HG03521 (cell line): ENCODE measurements around the gene CIRBP.
"Not testable (repeated sequence)": the region's sequence is repeated elsewhere in the genome, so short reads cannot be mapped to it uniquely, and the experiment has no call there.

Source experiments
- ATAC-seq: cut with Tn5 transposase; IDR thresholded peaks from one replicate; pipeline ENCODE4 v1.9.1; 2021; ENCODE audit warnings: mild to moderate bottlenecking, moderate library complexity; ENCODE audit not compliant: unreplicated experiment

Gene CIRBP

DNA sequence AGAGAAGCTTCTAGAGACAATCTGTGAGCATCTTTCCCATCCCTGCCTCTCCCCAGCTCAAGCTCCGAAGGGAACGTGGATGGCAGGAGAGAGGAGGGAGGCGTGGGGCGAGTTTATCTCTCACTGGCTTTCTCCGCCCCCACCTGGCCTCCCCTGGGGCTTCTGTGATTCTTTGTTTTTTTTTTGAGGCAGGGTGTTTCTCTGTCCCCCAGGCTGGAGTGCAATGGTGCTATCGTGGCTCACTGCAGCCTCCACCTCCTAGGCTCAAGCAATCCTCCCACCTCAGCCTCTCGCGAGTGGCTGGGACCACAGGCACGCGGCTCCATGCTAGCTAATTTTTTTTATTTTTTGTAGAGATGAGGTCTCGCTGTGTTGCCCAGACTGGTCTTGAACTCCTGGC lies 39.6 kb downstream of the CIRBP start:
- ATAC-seq = no peak

DNA sequence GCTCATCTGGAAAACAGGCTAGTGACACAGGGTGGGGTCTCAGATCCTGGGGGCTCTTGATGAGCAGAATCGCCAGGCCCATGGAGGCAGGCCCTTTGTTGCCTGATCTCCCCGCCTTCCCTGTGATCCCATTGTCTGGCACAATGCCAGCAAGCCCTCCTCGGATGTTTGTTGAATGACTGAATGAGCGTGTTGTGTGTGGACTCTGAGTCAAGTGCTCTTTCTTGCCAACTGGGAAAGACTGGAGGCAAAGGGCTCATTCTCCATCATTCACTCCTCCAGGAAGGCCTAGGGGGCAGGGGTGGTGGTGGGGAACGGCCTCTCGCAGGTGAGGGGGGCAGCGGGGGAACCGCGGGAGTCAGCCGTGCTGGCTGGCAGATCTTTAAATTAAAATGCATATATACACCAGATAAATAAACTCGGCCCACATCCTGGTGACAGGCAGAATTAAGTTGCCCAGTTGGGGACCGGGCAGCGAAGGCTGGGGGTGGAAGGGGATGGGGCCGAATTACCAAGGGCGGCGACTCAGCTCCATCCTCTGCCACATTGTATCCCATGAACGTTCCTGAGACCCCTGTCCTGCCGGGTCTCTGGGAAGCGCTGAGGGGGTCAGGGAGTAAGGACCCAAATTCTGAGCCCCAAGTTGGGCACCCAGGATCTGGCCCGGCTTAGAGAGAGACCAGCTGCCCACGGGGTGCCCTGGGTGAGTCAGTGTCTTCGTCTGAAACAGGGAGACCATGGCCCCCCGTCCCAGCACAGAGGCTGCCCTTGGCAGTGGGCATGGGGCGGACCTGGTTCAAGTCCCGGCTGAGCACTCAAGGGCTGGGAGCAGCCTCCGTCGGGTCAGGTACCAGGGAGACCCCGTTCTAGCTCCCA lies 41.1 kb downstream of the CIRBP start:
- no peak for ATAC-seq

DNA sequence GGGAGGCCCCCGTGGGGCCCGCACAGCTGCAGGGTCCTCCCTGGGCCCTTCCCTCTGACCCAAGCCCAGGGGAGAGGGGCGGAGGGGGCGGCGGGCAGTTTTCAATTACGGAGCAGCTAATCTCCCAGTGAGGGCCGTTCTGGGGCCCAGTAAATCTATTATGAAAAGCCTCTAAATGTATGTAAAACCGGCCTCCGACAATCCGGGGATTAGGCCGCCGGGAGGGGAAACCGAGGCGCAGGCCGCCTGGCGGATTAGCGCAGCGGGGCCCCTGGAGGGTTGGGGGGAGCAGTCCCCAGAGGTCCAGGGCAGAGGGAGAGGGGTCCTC lies 41.7 kb downstream of the CIRBP start:
- ATAC-seq = no peak

DNA sequence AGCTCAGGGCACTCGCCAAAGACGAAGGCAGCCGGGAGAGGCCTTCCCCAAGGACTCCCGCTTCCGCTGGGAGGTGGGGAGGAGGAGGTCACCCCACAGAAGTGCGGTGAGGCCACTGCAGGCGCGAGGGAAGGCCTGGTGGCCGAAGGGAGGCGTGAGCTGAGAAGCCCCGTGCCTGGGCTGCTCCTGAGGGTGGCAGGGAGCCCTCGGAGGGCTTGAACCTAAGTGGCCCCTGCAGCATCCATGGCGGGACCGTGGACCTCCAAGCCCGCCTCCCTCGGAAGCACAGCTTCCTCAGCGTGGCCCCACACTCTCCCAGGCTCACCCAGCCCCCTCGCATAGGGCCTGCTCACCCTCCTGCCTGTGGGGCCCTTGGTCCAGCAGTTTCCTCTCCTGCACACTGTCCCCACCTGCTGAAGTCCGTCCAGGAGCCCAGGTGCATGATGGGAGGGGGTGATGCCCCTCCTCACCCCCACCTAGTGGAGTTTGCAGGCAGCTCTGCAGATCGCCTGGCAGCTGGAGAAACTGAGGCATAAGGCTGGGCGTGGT lies 42.5 kb downstream of the CIRBP start:
- ATAC-seq = no peak

DNA sequence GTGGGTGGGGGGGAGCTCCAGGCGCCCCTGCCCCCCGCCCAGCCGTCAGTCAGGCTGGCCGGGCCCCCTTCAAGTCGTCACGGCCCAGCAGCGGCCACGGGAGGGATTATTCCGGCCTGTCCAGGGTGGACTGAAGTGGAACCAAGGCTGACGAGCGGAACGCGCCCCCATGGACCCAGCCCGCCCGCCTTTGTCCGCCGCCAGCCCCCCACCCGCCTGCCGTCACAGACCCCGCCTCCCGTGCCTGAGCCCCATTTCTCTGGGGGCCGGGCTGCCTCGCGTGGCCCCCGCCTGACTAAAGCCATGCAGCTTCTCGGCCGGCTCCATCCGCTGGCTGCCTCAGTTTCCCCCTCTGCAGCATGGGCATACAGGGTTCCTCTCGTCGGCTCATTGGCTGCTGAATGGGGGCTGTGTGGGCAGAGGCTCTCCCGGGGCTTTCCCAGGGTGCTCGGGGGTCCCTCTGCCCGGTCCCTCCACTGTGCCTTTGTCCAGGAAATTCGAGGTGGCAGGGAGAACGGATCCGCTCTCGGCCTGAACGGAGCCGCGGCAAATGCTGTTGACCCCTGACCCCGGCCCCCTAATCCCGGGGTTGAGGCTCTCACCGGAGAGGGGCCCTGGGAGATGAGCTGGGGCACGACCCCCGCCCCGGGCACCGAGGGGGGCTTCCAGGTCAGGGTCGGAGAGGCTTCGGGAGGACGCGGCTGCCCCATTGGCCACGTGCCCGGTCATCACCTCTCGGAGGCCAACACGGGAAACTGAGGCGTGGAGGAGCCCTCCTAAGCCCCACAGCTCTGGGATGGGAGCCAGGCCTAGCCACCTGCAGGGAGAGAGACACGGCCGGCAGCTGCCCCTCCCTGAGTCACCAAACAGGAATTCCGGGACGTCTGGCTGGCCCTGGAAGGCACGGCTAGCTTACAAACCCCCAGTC lies 43.9 kb downstream of the CIRBP start:
- ATAC-seq = no peak

DNA sequence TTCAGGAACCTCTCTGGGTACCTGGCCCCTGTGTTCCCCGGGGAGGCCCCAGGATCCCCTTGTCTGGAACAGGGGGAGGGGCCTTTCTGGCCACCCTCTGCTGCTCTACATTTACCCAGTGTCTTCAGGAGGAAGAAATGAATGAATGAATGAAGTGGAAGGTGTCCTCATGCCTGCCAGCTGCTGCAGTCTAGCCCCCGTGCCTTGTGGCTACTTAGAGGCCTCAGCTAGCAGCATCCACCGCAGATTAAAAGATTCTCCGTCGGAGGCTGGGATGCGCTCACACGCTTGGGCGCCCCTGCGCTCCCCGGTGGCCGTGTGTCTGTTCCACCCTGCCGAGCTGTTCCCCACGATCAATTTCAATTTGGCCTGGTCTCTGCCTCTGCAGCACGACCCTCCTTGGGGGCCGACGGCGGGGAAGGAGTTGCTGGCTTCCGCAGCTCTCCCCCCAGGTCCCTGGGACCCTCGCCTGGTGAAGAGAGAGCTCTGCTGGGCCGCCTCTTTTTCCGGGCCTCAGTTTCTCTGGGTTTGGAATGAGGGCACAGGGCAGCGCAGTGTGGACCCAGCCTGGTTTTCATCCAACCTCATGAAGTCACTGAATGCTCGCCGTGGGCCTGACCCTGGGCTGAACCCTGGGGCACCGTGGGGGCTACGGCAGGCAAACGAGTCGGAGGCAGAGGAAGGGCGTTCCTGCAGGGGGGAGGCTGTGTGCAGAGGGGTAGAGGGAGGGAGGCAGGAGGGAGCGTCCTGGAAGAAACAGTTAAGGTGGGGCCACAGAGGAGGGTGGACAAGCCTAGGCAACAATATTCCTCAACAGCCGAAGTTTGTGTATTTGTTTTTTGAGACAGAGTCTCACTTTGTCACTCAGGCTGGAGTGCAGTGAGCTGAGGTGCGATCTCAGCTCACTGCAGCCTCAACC lies 44.8 kb downstream of the CIRBP start:
- no peak for ATAC-seq

DNA sequence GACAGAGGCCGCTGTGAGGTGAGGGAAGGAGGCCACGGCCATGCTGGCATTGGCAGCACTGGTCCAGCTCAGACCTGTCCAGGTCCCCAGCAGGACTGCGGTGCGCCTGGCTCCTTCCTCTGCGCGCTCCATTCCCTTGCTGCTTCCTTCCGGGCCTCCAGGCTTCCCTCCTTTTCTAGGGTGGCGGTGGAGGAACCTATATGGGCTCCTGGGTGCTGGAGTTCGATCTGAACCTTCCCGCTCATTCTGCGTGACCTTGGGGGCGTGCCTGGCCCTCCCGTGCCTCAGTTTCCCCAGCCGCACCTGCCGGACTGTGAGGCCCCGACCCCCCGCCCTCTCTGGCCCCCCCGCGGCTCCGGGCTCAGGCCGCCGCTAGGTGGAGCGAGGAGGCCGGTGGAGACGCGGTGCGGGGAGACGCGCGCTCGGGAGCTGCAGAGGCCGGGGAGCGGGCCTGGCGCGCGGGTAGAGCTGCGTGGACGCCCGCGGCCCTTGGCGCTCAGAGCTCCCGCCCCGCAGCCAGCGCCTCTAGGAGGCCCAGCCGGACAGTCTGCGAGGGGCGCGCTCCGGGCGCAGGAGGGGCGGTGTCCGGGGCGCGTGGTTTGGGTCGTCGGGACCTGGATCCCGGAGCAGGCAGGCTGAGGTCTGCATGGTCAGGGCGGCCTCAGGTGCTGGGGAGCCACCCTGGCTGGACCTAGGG lies 46.5 kb downstream of the CIRBP start:
- no peak for ATAC-seq

DNA sequence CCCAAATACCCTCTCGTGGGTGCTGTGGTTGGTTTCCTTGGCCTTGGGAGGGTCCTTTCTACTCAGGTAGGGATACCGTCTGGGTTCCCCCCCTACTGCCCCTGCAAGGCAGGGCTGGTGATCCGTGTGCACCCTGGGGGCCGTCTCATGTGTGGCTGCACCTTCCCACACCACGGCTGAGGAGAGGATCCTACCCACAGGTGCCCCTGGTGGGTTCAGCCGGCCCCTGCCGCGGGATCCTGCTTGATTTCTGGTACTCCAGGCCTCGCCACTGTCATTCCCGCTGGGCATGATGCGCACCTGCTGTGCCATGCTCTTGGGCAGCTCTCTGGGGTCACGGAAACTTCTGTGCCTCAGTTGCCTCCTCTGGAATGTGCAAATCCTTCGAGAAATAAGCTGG lies 47.3 kb downstream of the CIRBP start:
- ATAC-seq = no peak

DNA sequence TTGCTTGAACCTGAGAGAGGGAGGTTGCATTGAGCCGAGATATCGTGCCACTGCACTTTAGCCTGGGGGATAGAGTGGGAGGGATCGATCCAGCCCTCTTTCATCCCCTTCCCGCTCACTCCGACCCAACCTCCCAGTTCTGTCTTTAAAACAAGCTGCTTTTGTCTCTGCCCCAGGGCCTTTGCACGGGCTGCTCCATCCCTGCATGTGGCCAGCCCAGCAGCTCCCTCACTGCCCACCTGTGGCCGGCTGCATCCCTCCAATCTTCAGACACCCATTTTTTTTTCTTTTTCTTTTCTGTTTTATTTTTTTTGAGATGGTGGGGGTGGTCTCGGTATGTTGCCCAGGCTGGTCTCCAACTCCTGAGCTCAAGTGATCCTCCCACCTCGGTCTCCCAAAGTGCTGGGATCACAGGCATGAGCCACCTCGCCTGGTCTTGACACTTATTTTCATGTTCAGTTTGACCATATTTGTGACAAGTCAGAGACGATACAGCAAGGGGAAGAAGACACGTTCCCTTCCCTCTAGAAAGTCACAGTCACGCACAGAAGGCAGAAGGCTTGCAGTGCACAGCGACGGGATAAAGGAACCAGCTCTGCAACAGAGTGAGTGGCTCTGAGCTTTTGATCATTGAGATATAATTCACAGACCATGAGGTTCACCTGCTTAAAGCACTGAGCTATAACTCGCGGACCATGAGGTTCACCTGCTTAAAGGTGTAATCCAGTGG lies 48.3 kb downstream of the CIRBP start:
- no peak for ATAC-seq

DNA sequence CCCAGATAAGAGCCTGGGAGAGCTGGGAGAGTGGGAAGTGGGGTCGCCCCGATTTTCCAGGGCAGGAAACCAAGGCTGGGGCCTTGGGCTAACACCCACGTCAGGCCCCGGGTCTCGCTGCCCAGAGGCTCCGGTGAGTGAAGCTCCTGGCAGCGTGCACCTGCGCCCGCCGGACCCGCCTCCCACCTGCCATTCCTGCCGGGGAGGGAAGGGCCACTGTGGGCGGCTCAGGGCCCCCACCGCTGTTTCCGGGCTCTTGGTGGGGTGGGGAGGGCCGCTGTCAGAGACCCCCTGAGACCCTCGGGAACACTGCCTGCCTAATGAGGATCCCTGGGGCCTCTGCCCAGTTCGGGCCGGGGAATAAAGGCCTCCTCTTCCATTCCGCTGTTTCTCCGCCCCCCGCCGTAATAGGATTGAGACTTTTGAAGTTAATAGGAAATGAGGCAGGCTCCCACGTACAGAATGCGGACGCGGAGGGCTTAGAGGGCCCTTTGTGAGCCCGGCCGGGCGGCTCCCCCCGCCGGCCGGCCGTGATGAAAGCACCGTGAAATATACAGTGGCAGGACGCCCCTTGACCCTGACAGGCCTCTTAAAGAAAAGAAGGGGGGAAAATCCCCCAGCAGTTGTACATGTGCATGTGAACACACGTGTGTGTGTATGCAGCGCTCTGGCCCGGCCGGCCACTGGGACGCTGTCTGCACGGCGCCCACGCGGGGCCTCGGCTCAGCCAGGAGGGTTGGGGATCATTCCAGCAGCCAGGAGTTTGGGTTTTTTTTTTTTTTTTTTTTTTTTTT lies 49.7 kb downstream of the CIRBP start:
- ATAC-seq = no peak

DNA sequence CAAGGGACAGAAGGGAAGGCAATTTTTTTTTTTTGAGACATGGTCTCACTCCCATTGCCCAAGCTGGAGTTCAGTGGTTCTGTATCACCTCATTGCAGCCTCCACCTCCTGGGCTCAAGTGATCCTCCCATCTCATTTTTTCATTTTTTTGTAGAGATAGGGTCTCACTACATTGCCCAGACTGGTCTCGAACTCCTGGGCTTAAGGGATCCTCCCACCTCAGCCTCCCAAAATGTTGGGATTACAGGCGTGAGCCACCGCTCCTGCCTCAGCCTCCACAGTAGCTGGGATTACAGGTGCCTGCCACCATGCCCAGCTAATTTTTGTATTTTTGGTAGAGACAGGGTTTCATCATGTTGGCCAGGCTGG lies 51.1 kb downstream of the CIRBP start:
- not testable (repeated sequence) for ATAC-seq

DNA sequence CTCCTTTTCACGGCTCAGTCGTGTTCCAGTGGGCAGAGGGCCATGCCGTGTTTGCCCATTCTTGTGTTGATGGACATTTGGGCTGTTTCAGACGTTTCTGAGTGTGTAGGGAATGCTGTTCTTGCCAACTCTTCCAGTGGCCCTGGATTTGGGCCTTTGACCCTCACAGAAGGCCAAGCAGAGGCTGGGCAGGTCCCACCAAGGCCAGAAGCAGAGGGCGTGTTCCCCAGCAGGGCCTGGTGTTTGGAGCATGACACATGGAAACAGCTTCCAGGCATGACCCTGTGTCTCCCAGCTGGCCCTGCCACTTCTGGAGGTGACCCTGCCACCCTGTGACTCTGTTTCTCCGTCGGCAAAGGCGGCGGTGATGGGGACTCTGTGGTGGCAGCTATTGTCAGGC lies 52.4 kb downstream of the CIRBP start:
- ATAC-seq = no peak

DNA sequence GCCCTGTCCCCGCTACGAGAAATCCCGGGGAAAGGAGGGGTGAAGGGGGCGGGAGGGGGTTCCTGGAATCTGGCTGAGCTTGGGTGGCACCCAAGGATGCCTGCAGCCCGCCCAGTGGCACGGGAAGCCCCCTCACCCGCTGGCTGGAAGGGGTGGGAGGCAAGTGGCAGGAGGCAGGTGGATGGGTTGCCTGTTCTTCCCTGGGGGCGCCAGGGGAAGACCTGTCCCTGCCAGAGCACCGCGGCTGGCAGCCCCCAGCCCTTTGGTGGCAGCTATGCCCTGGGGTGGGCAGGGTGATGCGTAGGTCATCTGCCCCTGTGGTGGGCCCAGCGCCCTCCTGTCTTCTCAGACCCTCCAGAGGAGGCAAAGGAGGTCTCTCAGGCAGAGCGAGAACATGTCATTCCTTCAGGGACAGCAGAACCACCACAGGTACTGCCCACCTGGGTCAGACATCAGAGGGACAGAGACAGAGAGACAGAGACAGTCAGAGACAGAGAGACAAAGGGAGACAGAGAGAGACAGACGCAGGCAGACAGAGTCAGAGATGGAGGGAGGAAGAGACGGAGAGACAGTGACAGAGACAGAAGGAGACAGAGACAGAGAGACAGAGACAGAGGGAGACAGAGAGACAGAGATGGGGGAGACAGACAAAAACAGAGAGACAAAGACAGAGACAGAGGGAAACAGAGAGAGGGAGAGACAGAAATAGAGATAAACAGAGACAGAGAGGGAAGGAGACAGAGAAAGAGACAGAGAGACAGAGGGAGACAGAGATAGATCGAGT lies 53.3 kb downstream of the CIRBP start:
- ATAC-seq = no peak

DNA sequence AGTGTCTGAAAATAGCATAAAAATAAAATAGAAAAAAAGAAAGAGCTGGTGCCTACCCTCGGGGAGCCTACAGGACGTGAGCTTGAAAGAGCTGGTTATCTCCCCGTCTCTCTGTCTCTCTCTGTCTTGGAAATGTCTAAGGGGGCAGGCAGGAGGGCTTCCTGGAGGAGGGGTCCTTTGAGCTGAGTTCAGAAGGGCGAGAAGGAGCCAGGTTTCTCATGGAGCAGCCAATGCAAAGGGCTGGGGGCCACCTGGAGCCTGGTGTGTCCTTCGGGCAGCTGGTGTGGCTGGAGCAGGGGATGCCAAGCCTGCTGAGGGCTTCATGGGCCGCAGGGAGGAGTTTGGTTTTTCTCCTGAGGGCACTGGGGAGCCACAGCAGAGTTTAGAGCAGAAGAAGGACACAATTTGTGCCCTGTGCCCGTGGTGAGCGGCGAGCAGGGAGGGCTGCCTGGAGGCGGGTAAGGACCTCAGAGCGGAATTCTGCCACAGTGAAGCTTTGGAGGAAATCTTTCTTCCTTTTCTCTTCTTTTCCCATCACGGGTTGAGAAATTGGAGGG lies 55.2 kb downstream of the CIRBP start:
- ATAC-seq = no peak
